Head of caudate nucleus (tissue), 42 donors: ENCODE results near the gene ADCK1.
"Not testable (repeated sequence)": the region's sequence is repeated elsewhere in the genome, so short reads cannot be mapped to it uniquely, and the experiment has no call there.

Experiments used
- DNase-seq, 42 donors: peaks; one replicate each; pipeline versions ENCODE4 v3.0.0 to v3.0.0-alpha.2; 2020 to 2021; ENCODE audit warnings: mixed read lengths in 7 of 42
- intact Hi-C: fragments of 100-400 bp; cut with DNase I; formaldehyde crosslinking; loops from one replicate; pipeline ENCODE4 v1.15.0; 2022

The ADCK1 gene

GRCh38 chr14:77885367-77885766 lies 85.5 kb downstream of the ADCK1 start:
- no peak for DNase-seq
- intact Hi-C loops = no loop called here

- intact Hi-C loops = no loop called here
- DNase-seq = no peak
These were observed 86.1 kb downstream of the ADCK1 start for GRCh38 chr14:77886010-77886409.

GRCh38 chr14:77888903-77889302 lies 89.0 kb downstream of the ADCK1 start:
- DNase-seq, intact Hi-C loops: not testable (repeated sequence)

- DNase-seq = no peak
- intact Hi-C loops = no loop called here
These were observed 90.1 kb downstream of the ADCK1 start for GRCh38 chr14:77889971-77890442.

GRCh38 chr14:77890873-77891272 lies 91.0 kb downstream of the ADCK1 start:
- DNase-seq = no peak
- intact Hi-C loops = no loop called here

- intact Hi-C loops = no loop called here
- no peak for DNase-seq
These were observed 92.5 kb downstream of the ADCK1 start for GRCh38 chr14:77892381-77892871.

GRCh38 chr14:77892890-77893484 lies 93.1 kb downstream of the ADCK1 start:
- DNase-seq = no peak
- intact Hi-C loops = no loop called here

- intact Hi-C loops = no loop called here
- DNase-seq = no peak
These were observed 97.5 kb downstream of the ADCK1 start for GRCh38 chr14:77897374-77897773.

GRCh38 chr14:77902811-77903210 lies 102.9 kb downstream of the ADCK1 start:
- DNase-seq = no peak
- intact Hi-C loops = no loop called here

GRCh38 chr14:77903221-77903620 lies 103.3 kb downstream of the ADCK1 start:
- no peak for DNase-seq
- intact Hi-C loops = no loop called here

GRCh38 chr14:77903937-77904617 lies 104.2 kb downstream of the ADCK1 start:
- intact Hi-C loops = no loop called here
- DNase-seq = no peak

GRCh38 chr14:77906446-77906845 lies 106.5 kb downstream of the ADCK1 start:
- DNase-seq = no peak
- intact Hi-C loops = no loop called here

GRCh38 chr14:77908847-77909246 lies 108.9 kb downstream of the ADCK1 start:
- DNase-seq = no peak
- intact Hi-C loops = no loop called here

- intact Hi-C loops = no loop called here
- DNase-seq = peak in 30 of 42 donors; percentile 10 to 65 (median 36)
These were observed 110.0 kb downstream of the ADCK1 start for GRCh38 chr14:77909911-77910310.

GRCh38 chr14:77910506-77910905 lies 110.6 kb downstream of the ADCK1 start:
- intact Hi-C loops = no loop called here
- no peak for DNase-seq

- intact Hi-C loops = no loop called here
- no peak for DNase-seq
These were observed 111.4 kb downstream of the ADCK1 start for GRCh38 chr14:77911356-77911755.

GRCh38 chr14:77912754-77913556 lies 113.0 kb downstream of the ADCK1 start:
- DNase-seq = no peak

GRCh38 chr14:77914073-77914721 lies 114.3 kb downstream of the ADCK1 start:
- no peak for DNase-seq
- intact Hi-C loops = no loop called here

More at GRCh38 chr14:77912754-77913556, 113.0 kb downstream of the ADCK1 start:
- intact Hi-C loops = no loop called here

- not testable (repeated sequence) for DNase-seq
These were observed 115.5 kb downstream of the ADCK1 start for GRCh38 chr14:77915390-77915789.

More at GRCh38 chr14:77915390-77915789, 115.5 kb downstream of the ADCK1 start:
- intact Hi-C loops = not testable (repeated sequence)
